Dedifferentiated amniotic fluid mesenchymal stem cell (primary cell): ENCODE data around the gene ENOX1.

Source experiments
- DNase-seq: peaks from one replicate; pipeline ENCODE4 v3.0.0-alpha.2; 2016; ENCODE audit errors: extremely low spot score

ENOX1 gene

GRCh38 chr13:43608400-43609137 is 178.2 kb downstream of the ENOX1 start:
- DNase-seq = no peak

DNA sequence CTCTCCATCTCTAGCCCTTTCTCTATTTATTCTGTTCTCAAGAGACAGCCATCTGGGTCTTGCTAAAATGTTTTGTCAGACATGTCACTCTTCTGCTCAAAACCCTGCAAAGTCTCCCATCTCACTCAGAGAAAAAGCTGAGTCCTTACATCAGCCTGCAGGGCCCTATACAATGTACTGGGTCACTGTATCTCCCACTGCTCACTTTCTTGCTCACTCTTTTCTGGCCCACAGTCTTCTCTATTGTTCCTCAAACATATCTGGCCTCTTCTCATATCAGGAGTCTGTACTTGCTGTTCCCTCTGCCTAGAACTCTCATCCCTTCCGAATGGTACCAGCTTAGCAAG is 189.2 kb downstream of the ENOX1 start:
- DNase-seq = no peak

DNA sequence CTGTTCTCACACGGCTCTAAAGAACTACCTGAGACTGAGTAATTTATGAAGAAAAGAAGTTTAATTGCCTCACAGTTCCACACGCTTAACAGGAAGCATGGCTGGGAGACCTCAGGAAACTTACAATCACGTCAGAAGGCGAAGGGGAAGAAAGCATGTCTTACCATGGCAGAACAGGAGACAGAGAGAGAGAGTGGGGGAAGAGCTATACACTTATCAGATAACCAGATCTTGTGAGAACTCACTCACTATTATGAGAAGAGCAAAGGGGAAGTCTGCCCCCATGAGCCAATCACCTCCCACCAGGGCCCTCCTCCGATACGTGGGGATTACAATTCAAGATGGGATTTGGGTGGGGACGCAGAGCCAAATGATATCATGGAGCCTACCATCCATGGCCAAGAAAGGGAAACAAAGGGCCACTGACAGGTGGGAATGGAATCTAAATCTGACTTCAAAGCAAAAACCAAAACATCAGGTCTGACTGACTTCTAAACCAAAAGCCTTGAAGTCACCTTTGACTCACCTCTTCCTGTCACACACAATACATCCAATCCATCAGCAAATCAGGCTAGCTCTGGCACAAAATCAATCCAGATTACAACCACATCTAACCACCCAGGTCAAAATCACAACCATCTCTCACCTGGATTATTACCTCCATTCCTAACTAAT is 189.7 kb downstream of the ENOX1 start:
- no peak for DNase-seq

- no peak for DNase-seq
These were observed 190.8 kb downstream of the ENOX1 start for GRCh38 chr13:43596006-43596405.

DNA sequence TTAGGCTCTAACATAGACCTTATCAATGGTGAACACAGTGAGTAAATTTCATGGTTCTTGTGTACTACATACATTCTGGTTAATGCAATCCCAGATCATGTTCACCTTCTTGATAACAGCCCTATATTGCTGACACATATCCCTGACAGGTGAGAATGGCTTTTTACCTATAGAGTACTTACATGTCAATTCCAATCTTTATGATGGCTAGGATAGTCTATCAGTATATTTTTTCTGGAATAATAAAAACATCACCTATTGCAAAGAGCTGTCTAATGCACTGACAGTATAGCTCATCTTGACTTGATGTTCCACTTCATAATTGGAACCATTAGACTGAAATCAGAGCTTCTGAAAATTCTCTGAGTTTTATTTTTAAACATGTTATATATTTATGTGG is 199.4 kb downstream of the ENOX1 start:
- no peak for DNase-seq

GRCh38 chr13:43584751-43585150 is 202.0 kb downstream of the ENOX1 start:
- DNase-seq = no peak

DNA sequence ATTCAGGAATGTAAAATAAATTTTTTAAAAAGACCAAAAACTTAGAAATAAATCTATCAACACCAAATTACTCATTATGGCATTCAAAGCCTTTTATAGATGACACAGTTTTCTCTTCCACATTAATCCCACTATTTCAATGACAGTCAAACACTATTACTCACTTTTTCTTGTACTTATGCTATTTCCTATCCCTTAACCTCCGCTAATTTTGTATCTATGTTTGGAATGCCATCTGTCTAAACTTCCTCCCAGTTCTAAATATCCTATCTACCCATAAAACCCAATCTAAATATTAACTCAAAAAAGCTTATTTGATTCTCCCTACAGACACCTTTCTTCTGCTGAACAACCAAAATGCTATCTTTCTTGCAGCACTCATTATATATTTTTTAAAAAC is 203.5 kb downstream of the ENOX1 start:
- DNase-seq = no peak

DNA sequence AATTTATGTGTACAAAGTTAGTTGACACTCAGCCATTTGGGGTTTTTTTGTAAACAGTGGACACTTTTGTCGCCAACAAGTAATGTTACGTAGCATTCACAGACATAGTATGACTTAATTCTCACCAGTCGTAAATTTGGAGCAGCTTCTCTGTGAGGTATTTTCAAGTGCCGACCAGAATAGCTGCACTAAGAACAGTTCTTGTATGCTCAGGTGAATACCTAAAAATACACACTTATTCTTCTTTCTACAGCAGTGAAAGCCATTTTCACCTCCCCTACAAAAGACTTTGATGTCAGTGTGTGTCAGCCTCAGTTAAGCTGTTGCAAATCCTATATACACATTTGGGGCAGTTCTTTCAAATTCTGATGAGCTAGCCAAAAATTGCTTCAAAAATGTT is 206.5 kb downstream of the ENOX1 start:
- DNase-seq = no peak

DNA sequence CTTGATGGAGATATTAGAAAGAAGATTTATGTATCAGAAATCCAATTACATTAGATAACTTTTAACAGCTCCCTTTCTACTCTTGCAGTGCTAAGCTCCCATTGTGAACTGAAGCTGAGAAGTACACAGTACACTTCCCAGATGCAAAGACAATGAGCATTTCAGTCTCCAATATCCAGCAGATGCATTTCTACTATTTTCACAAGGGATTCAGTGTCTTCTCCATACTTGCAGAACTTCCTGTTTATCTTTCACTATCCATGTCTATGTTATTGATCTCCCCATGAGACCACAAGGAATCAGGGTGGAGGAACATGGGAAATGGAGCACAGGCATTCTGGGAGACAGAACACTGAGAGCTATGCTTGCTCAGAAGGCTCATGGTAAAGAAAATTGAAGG is 207.5 kb downstream of the ENOX1 start:
- no peak for DNase-seq

DNA sequence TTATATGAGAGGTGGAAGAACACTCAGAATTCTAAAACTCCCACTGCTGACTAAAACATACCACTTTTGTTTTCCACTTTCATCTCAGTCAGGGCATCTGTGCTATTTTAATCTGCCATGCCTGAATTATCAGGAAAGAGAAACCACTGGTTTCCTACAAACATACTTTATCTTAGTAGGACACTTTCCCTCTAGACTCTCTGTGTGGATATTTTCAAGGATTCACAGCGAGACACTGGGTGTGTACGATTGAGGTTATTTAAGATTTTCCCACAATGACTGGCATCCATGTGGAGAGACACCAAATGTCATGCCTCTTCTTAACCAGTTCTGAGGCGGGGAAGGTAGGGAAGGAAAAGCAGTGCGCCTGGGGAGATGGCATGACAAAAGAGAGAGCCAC is 212.2 kb downstream of the ENOX1 start:
- no peak for DNase-seq

- DNase-seq = no peak
These were observed 212.8 kb downstream of the ENOX1 start for GRCh38 chr13:43573802-43574514.

DNA sequence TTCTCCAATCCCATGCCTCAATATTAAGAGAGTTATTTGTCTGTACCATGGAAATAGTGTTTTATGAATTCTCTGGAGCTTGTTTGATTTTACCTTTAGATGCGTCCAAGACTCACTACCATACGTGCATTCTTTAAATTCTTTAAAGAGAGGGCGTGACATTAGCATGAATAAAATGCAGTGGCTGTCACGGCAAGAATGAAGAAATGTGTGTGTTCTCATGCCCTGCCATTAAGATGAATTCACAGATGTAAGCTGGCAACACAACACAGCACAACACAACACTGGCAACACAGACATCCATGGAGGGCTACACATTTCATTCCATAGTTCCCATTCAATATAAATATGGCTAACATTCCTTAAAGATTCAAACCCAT is 213.4 kb downstream of the ENOX1 start:
- DNase-seq = no peak

- peak; percentile 67 for DNase-seq
These were observed 214.0 kb downstream of the ENOX1 start for GRCh38 chr13:43572656-43573360.

DNA sequence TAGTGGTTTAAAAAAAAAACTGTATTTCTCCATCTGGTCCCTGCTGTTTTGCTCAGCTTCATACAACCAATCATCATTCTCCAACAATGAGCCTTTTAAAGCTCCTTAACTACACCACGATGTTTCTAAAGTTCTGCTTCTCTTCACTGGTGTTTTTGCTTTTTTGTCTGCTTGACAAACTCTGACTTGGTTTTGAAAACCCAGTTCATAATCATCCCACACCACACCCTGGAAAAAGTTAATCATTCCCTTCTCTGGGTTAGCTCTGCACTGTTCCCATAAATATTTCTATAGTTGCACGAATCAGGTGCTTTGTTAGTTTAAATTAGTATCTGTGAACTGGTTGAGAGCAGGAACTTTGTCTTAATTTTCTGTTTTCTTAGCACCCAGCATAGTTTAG is 217.1 kb downstream of the ENOX1 start:
- DNase-seq = no peak

DNA sequence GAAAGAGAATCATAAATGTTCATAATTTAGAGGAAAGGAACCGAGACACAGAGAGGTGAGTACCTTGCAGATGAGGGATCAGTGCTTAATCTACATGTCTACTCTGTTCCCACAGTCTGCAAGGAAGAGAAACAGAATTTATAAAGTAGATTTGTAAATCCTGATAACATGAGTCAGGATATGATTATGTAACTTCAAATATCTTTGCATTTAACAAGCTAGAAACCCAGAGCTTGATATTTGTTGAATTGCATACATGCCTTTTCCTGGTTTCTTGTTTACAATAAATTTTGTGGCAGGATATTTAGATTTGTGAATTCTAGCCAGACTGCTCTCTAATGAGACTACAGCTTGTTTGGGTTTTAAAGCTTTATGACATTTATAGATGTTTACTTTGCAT is 219.2 kb downstream of the ENOX1 start:
- peak; percentile 54 for DNase-seq

DNA sequence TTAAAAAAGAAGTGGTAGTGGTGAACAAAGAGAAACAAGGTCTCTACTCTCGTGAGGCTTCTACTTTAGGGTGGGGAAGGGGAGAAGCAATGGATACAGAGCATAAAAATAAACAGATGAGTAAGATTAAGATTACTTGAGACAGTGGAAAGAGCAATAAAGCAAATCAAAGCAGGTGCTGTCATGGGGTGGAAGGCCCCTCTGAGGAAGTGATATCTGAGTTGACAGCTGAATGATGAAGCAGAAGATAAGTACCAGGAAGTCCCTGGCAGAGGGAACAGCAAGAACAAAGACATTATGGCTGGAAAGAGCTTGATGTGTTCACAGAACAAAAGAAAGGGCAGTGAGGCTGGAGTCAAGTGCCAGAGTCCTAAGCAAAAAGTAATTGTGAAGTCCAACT is 221.8 kb downstream of the ENOX1 start:
- DNase-seq = no peak

- no peak for DNase-seq
These were observed 225.7 kb downstream of the ENOX1 start for GRCh38 chr13:43561081-43561480.

DNA sequence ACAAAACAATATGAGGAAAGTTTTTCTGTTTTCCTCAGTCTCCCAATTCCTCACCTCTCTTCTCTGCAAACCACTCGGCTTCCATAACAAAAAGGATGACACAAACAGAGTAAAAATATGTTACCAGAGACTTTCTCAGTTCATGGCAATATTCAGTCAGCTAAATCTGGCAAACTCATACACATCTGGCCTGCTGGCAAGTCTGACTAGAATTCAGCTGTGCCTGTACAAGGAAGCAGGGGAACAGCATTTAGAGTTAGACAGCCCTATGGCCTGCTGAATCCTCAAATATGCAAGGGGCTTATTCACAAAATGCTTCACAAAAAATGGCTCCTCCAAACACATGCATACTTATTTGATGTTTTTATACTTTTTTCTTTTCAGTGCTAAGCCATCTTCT is 227.8 kb downstream of the ENOX1 start:
- no peak for DNase-seq

DNA sequence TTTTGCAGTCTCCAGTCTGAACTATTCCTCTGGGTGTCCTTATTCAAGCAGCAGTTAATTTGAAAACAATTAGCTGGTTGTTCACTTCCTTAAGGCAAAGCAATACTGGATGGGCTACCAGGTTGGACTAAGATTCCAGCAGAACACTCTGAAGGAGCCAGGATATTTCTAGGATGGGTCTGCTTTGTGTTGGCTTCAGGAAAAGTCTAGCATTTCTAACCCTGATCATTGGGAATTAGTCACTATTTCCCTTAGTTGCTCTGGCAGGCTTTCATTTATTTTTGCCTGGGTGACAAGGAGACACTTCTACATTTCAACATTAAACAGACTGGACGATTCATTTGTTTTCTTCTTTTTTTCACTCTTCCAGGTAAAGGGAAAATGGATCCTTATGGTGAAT is 228.4 kb downstream of the ENOX1 start:
- no peak for DNase-seq

GRCh38 chr13:43555667-43556066 is 231.1 kb downstream of the ENOX1 start:
- no peak for DNase-seq

GRCh38 chr13:43551897-43552456 is 234.8 kb downstream of the ENOX1 start:
- no peak for DNase-seq

DNA sequence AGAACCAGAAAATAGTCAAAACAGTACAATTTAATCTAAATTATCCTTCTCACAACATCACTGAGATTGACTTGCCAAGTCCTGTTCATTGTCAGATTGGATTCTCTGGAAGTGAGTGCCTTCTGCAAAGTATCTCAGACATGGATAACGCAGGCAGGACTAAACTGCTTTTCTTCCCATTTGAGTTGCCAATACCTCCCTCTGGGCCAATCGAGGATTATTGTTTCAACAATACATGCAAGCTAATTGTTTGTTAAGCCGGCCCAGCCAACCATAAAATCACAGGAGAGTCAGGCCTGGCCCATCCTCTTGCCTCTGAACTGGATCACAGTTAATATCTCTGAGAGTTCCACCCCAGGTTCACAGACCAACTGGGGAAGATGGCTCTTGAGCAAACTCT is 240.0 kb downstream of the ENOX1 start:
- no peak for DNase-seq
